Mononuclear cell (primary cell): ENCODE measurements around the gene OR2A7. TPM values are rescaled to one million over a fixed set of nuclear protein-coding genes. Genes with fewer than 3 reads are reported as not detected.
"Not testable (repeated sequence)": the region's sequence is repeated elsewhere in the genome, so short reads cannot be mapped to it uniquely, and the experiment has no call there.

Source experiments
- H3K27me3 ChIP-seq: 2 replicates; pipeline ENCODE4 v1.6.0; 2011; ENCODE audit warnings: low read length, control low read depth; ENCODE audit not compliant: insufficient read depth
- H3K4me1 ChIP-seq: 2 replicates; pipeline ENCODE4 v1.5.1; 2011; ENCODE audit warnings: mild to moderate bottlenecking, low read length, control low read depth; ENCODE audit not compliant: insufficient read depth
- H3K4me3 ChIP-seq: 2 replicates; pipeline ENCODE4 v1.5.1; 2011; ENCODE audit warnings: mild to moderate bottlenecking, low read length, moderate library complexity
- H3K9me3 ChIP-seq: 2 replicates; pipeline ENCODE4 v1.5.1; 2011; ENCODE audit warnings: low read depth, mild to moderate bottlenecking, control low read depth, low read length
- total RNA-seq: library from RNA; depleted of rRNA; stranded (reverse); fragments of >200 nt; gene quantifications from one replicate; pipeline ENCODE4 v1.2.3, GENCODE V29; 2012

The OR2A7 gene
- total RNA-seq, 1 donor, result 3.6 TPM

DNA sequence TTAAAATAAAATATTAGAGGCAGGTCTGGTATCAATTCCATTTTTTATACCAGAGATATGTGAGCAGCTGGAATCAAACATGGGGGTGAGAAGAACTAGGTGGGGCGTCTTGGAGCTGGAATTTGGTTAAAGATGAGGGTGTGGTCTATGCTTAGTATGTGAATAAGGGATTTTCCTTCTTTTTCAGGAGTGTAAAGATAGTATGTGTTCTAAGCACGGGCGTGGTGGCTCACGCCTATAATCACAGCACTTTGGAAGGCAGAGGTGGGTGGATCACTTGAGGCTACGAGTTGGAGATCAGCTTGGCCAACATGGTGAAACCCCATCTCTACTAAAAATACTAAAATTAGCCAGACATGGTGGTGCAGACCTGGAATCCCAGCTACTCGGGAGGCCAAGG is 10.7 kb upstream of the OR2A7 start:
- H3K9me3 ChIP-seq, H3K27me3 ChIP-seq, H3K4me3 ChIP-seq, H3K4me1 ChIP-seq: not testable (repeated sequence)

DNA sequence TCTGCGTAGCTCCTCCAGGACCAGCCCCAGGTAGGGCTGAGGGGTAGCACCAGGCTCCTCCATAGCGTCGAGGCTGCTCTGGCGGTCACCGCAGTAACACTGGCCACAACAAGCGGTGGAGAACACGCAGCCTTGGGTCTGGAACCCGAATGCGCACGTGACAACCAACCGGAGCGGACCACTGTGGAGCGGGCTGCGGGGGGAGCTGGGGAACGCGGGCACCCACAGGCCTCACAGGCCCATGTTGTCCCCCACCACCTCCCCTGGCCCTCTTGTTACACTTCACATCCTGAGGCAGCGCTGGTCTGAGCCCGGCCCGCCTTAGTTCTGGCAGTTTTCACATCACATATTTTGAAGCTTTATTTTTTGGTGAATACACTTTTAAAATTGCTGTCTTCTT is 4.6 kb upstream of the OR2A7 start, which contains the start of gene CTAGE8:
Gene CTAGE8 (minus strand): TSS at position 101 of the 400 bp plus-strand sequence. CDS start 38 bp downstream, at position 63.
- H3K27me3 ChIP-seq, H3K9me3 ChIP-seq, H3K4me1 ChIP-seq, H3K4me3 ChIP-seq: not testable (repeated sequence)

DNA sequence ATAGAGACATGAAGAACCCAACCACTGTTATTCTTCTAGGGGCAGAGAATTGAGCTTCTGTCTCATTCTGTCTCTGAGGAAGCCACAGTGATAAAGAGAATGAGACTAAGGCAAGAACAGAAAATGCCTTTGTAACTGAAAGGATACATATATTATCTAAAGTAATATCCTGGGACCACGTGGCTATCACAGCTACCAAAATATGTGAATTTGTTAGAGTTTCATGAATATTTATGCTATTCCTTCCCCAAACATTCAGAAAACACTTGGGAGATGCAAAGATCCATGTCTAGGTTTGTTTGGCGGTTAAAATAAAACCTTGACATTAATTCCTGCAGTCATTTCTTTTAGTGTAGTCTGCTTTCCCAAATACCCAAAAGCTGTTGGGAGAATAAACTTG is 2.5 kb downstream of the OR2A7 start:
- not testable (repeated sequence) for H3K27me3 ChIP-seq, H3K4me3 ChIP-seq, H3K9me3 ChIP-seq, H3K4me1 ChIP-seq

DNA sequence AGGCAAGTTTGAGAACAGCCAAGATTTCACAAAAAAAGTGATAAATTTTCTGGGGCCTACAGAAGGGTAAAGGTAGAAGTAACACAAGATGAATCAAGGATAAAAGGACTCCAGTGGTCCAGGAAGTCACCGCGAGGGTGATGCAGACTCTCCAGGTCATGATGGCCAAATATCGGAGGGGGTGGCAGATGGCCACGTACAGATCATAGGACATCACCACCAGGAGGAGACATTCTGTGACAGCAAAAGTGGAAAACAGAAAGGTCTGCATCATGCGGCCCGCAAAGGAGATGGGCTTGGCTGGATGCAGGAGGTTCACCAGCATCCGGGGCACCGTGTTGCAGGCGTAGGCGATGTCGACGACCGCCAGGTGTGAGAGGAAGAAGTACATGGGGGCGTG is 5.5 kb downstream of the OR2A7 start:
- not testable (repeated sequence) for H3K4me1 ChIP-seq, H3K9me3 ChIP-seq, H3K4me3 ChIP-seq, H3K27me3 ChIP-seq

DNA sequence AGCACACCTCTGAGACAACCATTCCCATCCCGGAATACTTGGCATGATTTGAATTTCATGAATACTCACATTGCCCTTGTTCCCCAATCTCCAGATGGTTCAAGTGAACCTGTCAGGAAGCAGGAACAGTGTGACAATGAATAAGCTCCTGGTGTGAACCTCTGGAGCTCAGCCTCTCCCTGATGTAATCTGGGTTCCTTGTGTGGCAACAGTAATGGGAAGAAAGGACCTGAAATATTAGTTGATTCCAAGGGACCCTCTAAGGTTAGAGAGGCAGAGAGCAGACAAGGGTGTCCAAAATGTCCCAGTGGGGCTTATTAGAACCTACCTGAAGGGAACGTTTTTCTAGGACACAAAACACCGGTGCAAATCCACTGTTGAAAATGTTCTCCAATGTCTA is 8.5 kb downstream of the OR2A7 start:
- Histone ChIP-seq H3K4me1 (no peaks in the 10 kb centered on the region), H3K4me3 (no peak overlapping the region), H3K27me3 (no peaks in the 10 kb centered on the region), H3K9me3 (no peaks in the 10 kb centered on the region)

DNA sequence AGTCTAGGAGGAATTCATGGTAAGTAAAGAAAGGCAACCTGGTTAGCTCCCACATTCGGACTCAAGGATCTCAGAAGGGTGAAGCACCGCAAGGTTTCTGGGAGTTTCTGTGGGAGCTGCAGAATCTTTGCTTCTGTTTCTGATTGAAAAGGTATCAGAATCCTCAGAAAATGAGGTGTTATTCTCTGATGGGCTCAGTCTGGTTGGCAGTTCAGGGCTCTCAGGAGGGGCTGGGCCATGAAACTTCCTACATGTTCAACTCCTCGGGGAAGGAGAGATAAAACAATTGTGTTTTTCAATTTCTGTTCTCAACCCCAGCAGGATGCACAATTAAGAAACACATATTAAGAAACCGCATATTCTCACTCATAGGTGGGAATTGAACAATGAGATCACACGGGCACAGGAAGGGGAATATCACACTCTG is 9.1 kb downstream of the OR2A7 start:
- H3K9me3 ChIP-seq, result no peaks in the 10 kb centered on the region
- H3K27me3 ChIP-seq, result no peaks in the 10 kb centered on the region
- no peak overlapping the region for H3K4me3 ChIP-seq
- no peaks in the 10 kb centered on the region for H3K4me1 ChIP-seq

DNA sequence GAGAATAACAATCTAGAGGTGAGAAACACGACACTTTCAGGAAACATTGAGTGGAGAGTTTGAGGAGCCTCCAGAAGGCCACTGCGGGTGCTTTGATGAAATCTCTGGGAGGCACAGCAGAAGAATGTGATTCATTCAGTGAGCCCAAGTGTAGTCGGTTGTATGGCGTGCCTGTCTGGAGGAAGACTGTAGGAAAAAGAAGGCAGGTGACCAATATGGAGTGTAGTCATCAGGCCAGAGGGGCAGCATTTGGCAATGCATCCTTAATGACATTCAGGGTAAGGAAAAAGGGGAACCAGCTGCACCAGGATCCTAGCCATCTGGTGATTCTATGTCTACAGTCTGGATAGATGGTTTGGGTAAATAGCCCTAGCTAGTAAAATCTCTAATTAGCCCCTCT is 12.3 kb downstream of the OR2A7 start:
- H3K4me1 ChIP-seq, H3K9me3 ChIP-seq, H3K4me3 ChIP-seq, H3K27me3 ChIP-seq: not testable (repeated sequence)

DNA sequence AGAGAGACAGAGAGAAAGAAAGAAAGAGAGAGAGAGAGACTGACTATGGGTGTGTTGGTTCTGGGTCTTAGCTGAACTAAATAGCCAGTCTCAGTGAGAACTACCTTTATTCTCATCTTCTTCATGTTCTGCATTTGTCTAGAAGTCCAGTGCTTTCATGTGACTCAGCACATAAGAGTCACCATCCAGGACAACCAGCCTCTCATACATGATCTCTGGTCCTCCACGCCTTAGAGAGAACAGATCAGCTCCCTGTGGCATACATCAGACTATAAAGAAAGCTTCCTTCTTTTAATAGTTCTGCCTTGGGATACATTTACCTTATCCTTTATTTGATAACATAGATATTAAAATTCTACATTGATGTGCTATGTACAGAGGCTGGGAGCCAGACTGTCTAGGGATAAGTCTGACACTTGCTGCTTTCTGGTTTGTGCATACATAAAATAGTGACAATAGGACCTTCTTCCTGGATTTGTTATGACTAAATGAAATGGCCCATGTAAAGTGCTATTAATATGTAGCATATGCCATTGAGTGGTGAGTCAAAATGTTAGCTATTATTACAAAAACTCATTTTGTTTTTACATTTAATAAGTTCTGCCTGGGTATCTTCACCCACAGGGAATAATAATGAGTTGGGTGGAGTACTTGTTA is 16.8 kb downstream of the OR2A7 start:
- not testable (repeated sequence) for H3K4me1 ChIP-seq, H3K9me3 ChIP-seq, H3K4me3 ChIP-seq, H3K27me3 ChIP-seq

DNA sequence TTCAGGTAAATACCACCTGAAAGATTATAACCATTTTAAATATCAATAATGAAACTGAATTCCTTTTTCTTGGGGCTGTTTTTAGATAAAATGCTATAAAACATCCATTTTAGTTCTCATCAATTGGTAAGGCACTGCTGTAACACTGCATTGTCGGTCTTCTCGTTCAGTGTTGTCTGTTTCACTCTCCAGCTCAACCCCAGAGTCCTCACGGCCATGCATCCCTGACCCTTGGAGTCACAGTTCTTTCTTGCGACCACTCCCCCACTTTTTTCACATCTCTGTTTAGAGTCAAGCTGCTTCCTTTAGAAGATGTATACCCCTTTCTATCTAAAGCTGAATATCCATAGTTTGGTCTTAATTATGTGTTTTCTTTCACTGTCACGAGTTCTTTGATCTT is 17.6 kb downstream of the OR2A7 start:
- not testable (repeated sequence) for H3K27me3 ChIP-seq, H3K9me3 ChIP-seq, H3K4me3 ChIP-seq, H3K4me1 ChIP-seq

DNA sequence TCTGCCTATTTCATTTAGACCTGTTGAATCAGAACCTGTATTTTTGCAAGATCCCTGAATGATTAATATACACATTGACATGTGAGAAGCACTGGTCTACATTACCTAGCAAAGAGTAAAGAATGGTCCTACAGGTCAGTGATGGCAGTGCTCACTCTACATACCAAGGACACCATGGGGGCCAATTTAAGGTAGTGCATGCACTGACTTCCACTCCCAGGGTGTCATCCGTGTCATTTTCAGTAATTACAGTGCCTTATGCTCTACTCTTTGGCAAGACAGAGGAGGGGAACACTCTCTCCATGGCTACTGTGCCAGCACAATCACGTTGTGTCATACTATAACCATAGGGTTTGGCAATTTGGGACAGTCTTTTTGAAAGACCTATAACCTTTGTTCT is 19.2 kb downstream of the OR2A7 start:
- H3K4me3 ChIP-seq, result not testable (repeated sequence)

DNA sequence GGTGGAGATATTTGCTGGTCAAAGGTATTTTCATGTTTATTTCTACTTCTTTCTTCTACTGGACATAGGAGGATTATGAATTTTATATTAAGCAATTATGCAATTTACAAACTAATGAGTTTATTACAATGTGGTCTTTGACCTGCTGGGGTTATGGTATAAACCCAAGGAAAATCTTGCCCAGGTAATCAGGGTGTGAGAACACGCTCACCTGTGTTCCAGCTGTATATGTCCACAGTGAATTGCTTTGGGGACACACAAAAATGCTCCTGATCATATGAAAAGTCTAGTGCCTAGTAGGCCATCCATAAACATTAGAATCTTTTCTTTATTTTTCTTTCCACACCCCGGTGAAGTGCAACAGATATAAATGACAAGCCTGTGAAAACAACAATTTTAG is 25.2 kb downstream of the OR2A7 start, which contains the start of gene OR2A42:
Gene OR2A42 (minus strand): TSS at position 241 of the 400 bp plus-strand sequence. CDS start 6,762 bp downstream, outside the sequence.
- H3K27me3 ChIP-seq, H3K4me3 ChIP-seq, H3K4me1 ChIP-seq, H3K9me3 ChIP-seq: not testable (repeated sequence)

More for the DNA sequence above, 19.2 kb downstream of the OR2A7 start:
- H3K4me1 ChIP-seq, H3K27me3 ChIP-seq, H3K9me3 ChIP-seq: not testable (repeated sequence)

DNA sequence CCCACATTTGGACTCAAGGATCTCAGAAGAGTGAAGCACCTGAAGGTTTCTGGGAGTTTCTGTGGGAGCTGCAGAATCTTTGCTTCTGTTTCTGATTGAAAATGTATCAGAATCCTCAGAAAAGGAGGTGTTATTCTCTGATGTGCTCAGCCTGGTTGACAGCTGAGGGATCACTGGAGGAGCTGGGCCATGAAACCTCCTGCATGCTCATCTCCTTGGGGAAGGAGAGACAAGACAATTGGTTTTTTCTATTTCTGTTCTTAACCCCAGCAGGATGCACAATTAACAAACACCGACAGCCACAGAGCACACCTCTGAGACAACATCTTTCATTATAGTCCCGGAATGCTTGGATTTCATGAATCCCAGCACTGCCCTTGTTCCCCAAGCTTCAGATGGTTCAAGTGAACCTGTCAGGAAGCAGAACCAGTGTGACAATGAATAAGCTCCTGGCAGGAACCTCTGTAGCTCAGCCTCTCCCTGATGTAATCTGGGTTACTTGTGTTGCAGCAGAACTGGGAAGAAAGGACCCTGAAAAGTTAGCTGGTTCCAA is 26.0 kb downstream of the OR2A7 start:
- not testable (repeated sequence) for H3K27me3 ChIP-seq, H3K9me3 ChIP-seq, H3K4me3 ChIP-seq, H3K4me1 ChIP-seq

DNA sequence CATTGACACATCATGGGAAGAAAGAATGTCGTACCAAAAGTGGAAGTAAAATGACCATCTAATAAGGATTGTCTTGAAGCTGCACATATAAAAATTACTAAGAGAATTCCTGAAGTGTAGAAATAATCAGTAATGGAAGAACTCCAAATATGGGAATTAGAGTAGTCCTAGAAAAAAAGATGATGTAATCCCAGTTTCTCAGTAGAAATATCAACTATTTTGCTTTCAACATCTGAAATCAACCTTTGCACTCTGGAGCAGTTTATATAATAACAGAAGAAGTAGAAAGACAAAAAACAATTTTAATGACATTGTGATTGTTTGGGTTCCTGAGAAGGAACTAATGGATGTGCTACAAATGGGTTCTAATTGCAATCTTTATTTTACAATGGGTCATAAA is 31.6 kb downstream of the OR2A7 start:
- not testable (repeated sequence) for H3K4me3 ChIP-seq, H3K9me3 ChIP-seq, H3K4me1 ChIP-seq, H3K27me3 ChIP-seq

DNA sequence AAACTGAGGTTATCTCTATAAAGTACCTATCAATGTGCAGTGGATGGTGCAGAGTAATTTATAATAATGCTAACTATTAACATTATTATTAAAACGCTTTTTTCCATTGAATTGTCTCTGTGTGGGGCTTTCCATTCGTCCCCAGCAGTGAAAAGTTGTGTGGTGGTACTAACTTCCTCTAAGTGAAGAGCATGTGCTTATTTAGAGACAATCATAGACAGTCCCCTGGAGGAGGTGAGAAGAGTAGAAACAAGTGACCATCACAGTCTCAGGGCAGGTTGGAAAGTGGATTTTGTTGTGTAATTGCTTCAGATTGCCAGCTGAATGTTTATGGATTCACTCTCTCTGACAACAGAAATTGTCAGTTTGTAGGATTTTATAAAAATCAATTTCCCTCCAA is 33.6 kb downstream of the OR2A7 start:
- H3K9me3 ChIP-seq, H3K4me3 ChIP-seq, H3K4me1 ChIP-seq, H3K27me3 ChIP-seq: not testable (repeated sequence)

DNA sequence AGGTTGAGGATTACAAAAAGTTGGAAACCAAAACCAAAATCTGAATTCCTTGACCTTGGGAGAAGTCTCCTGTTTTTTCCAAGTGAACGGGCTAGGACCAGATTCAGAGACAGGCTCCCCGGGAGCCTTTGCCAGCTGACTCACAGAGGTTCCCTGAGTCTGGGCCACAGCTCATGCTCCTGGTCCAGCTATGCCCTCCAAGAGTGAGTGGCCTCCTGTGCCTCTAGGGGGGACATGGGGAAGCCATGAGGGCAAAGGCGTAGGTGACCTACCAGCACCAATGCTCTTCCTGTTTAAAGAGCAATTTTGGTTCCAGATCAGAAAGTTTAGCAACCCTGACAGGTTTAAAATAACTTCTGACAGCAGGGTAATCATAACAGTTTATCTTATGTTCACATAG is 35.8 kb downstream of the OR2A7 start:
- not testable (repeated sequence) for H3K9me3 ChIP-seq, H3K4me3 ChIP-seq, H3K4me1 ChIP-seq, H3K27me3 ChIP-seq

DNA sequence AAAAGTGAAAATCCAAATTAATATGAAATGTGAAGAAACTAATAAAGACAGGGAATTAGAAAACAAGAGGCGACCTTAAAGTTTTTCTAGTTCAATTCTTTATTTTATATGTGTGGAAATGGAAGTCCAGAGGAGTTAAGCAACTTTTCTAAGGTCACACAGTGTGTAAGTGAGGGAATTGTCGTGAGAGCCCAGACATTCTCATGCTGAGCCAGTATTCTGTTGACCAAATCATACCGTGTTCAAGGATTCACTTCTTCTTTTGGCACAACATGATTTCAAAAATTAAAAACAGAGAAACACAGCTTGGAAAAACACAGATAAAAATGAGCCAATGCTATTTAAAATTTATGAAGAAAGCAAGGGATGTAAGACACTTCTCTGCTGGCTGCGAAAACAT is 37.7 kb downstream of the OR2A7 start:
- H3K9me3 ChIP-seq, H3K4me3 ChIP-seq, H3K4me1 ChIP-seq, H3K27me3 ChIP-seq: not testable (repeated sequence)
